HAP-1 (cell line): Measurements from ENCODE around the gene TUBG2.

Source experiments
- DNase-seq, 2 experiments: peaks; one replicate each; pipeline ENCODE4 v3.0.0-alpha.2; 2016 to 2020; ENCODE audit warnings: low spot score in 2 of 2
- H3K27me3 ChIP-seq: fragments of 250-450 bp; sonication (Bioruptor Pico); 2 replicates; pipeline ENCODE4 v1.5.1; 2020; ENCODE audit warnings: low read depth, mild to moderate bottlenecking, moderate library complexity
- H3K36me3 ChIP-seq: fragments of 250-450 bp; sonication (Bioruptor Pico); replicated peaks from 2 replicates; pipeline ENCODE4 v1.5.1; 2020; ENCODE audit warnings: mild to moderate bottlenecking
- H3K4me1 ChIP-seq: fragments of 250-450 bp; sonication (Bioruptor Pico); 2 replicates; pipeline ENCODE4 v1.5.1; 2020; ENCODE audit warnings: mild to moderate bottlenecking
- H3K4me3 ChIP-seq: fragments of 250-450 bp; sonication (Bioruptor Pico); 2 replicates; pipeline ENCODE4 v1.5.1; 2020; ENCODE audit warnings: mild to moderate bottlenecking, moderate library complexity
- H3K9me3 ChIP-seq: fragments of 250-450 bp; sonication (Bioruptor Pico); 2 replicates; pipeline ENCODE4 v1.5.1; 2020; ENCODE audit warnings: mild to moderate bottlenecking, moderate library complexity
- in situ Hi-C: fragments of 300-500 bp; cut with MboI; formaldehyde crosslinking; loops from 3 replicates; pipeline ENCODE4 v1.14.3; 2020; ENCODE audit warnings: low sequenced_read_pairs, inconsistent platforms, mixed read lengths

Gene TUBG2

GRCh38 chr17:42687707-42688320 lies 28.7 kb downstream of the TUBG2 start:
- no peak for DNase-seq
- Histone ChIP-seq H3K36me3 (peaks cover 65% of the 10 kb centered on the region), H3K4me1 (peaks cover 3% of the 10 kb centered on the region; the same call in 1 of the 2 replicates), H3K4me3 (no peak overlapping the region), H3K9me3 (no peaks in the 10 kb centered on the region), H3K27me3 (no peaks in the 10 kb centered on the region)
- in situ Hi-C loops, result no loop called here

GRCh38 chr17:42690596-42690995 lies 31.5 kb downstream of the TUBG2 start:
- Histone ChIP-seq H3K4me1 (no peaks in the 10 kb centered on the region), H3K27me3 (no peaks in the 10 kb centered on the region), H3K9me3 (no peaks in the 10 kb centered on the region), H3K4me3 (no peak overlapping the region), H3K36me3 (peaks cover 73% of the 10 kb centered on the region)
- in situ Hi-C loops, result no loop called here
- DNase-seq, result no peak

GRCh38 chr17:42691021-42691545 lies 32.0 kb downstream of the TUBG2 start:
- DNase-seq, result no peak
- no peaks in the 10 kb centered on the region for H3K9me3 ChIP-seq
- no peaks in the 10 kb centered on the region for H3K4me1 ChIP-seq
- no peak overlapping the region for H3K4me3 ChIP-seq
- in situ Hi-C loops, result no loop called here
- H3K27me3 ChIP-seq, result no peaks in the 10 kb centered on the region
- H3K36me3 ChIP-seq, result peaks cover 72% of the 10 kb centered on the region

GRCh38 chr17:42692489-42692888 lies 33.4 kb downstream of the TUBG2 start:
- no peaks in the 10 kb centered on the region for H3K4me1 ChIP-seq
- peaks cover 77% of the 10 kb centered on the region for H3K36me3 ChIP-seq
- H3K4me3 ChIP-seq, result no peak overlapping the region
- in situ Hi-C loops, result no loop called here
- no peak for DNase-seq
- no peaks in the 10 kb centered on the region for H3K9me3 ChIP-seq
- H3K27me3 ChIP-seq, result no peaks in the 10 kb centered on the region

- no peak for DNase-seq
- H3K27me3 ChIP-seq, result no peaks in the 10 kb centered on the region
- in situ Hi-C loops, result no loop called here
- no peaks in the 10 kb centered on the region for H3K4me1 ChIP-seq
- peaks cover 68% of the 10 kb centered on the region for H3K36me3 ChIP-seq
- H3K9me3 ChIP-seq, result no peaks in the 10 kb centered on the region
- no peak overlapping the region for H3K4me3 ChIP-seq
These were observed 35.4 kb downstream of the TUBG2 start for GRCh38 chr17:42694524-42694923.

- no peak for DNase-seq
- peaks cover 68% of the 10 kb centered on the region for H3K36me3 ChIP-seq
- in situ Hi-C loops, result no loop called here
These were observed 36.4 kb downstream of the TUBG2 start for GRCh38 chr17:42695500-42695899.

GRCh38 chr17:42697108-42697811 lies 38.2 kb downstream of the TUBG2 start:
- Histone ChIP-seq H3K9me3 (no peaks in the 10 kb centered on the region), H3K4me3 (no peak overlapping the region), H3K36me3 (peaks cover 65% of the 10 kb centered on the region), H3K4me1 (no peaks in the 10 kb centered on the region), H3K27me3 (no peaks in the 10 kb centered on the region)
- no peak for DNase-seq
- in situ Hi-C loops, result no loop called here

More at GRCh38 chr17:42695500-42695899, 36.4 kb downstream of the TUBG2 start:
- H3K9me3 ChIP-seq, result no peaks in the 10 kb centered on the region
- H3K4me1 ChIP-seq, result no peaks in the 10 kb centered on the region
- no peak overlapping the region for H3K4me3 ChIP-seq
- H3K27me3 ChIP-seq, result no peaks in the 10 kb centered on the region

GRCh38 chr17:42698736-42699414 lies 39.8 kb downstream of the TUBG2 start:
- Histone ChIP-seq H3K9me3 (no peaks in the 10 kb centered on the region), H3K27me3 (no peaks in the 10 kb centered on the region), H3K36me3 (peaks cover 70% of the 10 kb centered on the region), H3K4me1 (no peaks in the 10 kb centered on the region), H3K4me3 (no peak overlapping the region)
- no peak for DNase-seq
- in situ Hi-C loops, result no loop called here

- Histone ChIP-seq H3K4me3 (no peak overlapping the region), H3K9me3 (no peaks in the 10 kb centered on the region), H3K27me3 (no peaks in the 10 kb centered on the region), H3K4me1 (no peaks in the 10 kb centered on the region), H3K36me3 (peaks cover 75% of the 10 kb centered on the region)
- no peak for DNase-seq
- in situ Hi-C loops, result no loop called here
These were observed 40.3 kb downstream of the TUBG2 start for GRCh38 chr17:42699415-42699740.

- no peaks in the 10 kb centered on the region for H3K27me3 ChIP-seq
- no peaks in the 10 kb centered on the region for H3K4me1 ChIP-seq
- in situ Hi-C loops, result no loop called here
- no peaks in the 10 kb centered on the region for H3K9me3 ChIP-seq
- no peak overlapping the region for H3K4me3 ChIP-seq
- no peak for DNase-seq
- peaks cover 77% of the 10 kb centered on the region for H3K36me3 ChIP-seq
These were observed 41.7 kb downstream of the TUBG2 start for GRCh38 chr17:42700586-42701289.

- no peak for DNase-seq
- in situ Hi-C loops, result no loop called here
- Histone ChIP-seq H3K9me3 (no peaks in the 10 kb centered on the region), H3K4me1 (no peaks in the 10 kb centered on the region), H3K4me3 (no peak overlapping the region), H3K27me3 (no peaks in the 10 kb centered on the region), H3K36me3 (peaks cover 80% of the 10 kb centered on the region)
These were observed 43.4 kb downstream of the TUBG2 start for GRCh38 chr17:42702446-42702845.

GRCh38 chr17:42704490-42704836 lies 45.4 kb downstream of the TUBG2 start:
- no peaks in the 10 kb centered on the region for H3K4me1 ChIP-seq
- no peak overlapping the region for H3K4me3 ChIP-seq
- no peak for DNase-seq
- in situ Hi-C loops, result no loop called here
- no peaks in the 10 kb centered on the region for H3K27me3 ChIP-seq
- peaks cover 89% of the 10 kb centered on the region for H3K36me3 ChIP-seq
- no peaks in the 10 kb centered on the region for H3K9me3 ChIP-seq

GRCh38 chr17:42704837-42705494 lies 45.9 kb downstream of the TUBG2 start:
- Histone ChIP-seq H3K9me3 (no peaks in the 10 kb centered on the region), H3K4me3 (no peak overlapping the region), H3K36me3 (peaks cover 91% of the 10 kb centered on the region), H3K4me1 (no peaks in the 10 kb centered on the region), H3K27me3 (no peaks in the 10 kb centered on the region)
- in situ Hi-C loops, result no loop called here
- no peak for DNase-seq
